GM19324 (cell line): ENCODE data around the gene GNB3.
A peak's percentile ranks its signal among the peaks of the same experiment; 100 is the strongest.
"Not testable (repeated sequence)": the region's sequence is repeated elsewhere in the genome, so short reads cannot be mapped to it uniquely, and the experiment has no call there.

Experiments
- ATAC-seq: cut with Tn5 transposase; IDR thresholded peaks from one replicate; pipeline ENCODE4 v1.9.1; 2021; ENCODE audit warnings: mild to moderate bottlenecking, moderate library complexity; ENCODE audit not compliant: unreplicated experiment, low FRiP score

GNB3 gene

DNA sequence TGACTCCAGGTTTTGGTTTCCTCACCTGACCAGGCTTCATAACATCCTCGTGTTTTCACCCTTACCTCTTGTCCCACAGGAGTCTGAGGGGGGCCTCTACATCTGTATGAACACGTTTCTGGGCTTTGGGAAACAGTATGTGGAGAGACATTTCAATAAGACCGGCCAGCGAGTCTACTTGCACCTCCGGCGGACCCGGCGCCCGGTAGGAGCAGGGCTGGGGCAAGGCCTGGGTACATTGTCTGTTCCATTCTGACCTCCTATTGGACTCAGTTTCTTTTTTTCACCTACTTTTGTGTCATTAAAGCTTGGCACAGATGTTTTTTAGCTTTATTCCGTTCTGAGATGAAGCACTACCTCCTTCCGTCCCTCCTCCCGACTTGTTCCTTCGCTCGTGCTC is 14.6 kb downstream of the GNB3 start:
- ATAC-seq, result no peak

DNA sequence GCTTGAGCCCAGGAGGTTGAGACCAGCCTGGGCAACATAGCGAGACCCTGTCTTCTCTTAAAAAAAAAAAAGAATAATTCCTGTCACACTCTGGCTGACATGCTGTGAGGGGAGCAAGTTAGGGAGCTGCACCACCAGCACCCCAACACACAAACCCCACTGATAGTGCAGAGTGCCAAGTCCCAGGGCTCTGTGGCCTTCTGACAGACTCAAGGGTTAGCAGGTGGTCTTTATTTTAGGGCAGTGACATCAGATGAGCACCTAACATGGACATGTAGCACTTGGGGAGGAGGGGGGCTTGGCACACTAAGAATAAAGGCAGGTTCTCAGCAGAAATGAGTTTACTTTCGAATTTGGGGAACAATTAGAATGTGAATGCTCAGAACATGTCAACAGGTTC is 18.1 kb downstream of the GNB3 start:
- no peak for ATAC-seq

DNA sequence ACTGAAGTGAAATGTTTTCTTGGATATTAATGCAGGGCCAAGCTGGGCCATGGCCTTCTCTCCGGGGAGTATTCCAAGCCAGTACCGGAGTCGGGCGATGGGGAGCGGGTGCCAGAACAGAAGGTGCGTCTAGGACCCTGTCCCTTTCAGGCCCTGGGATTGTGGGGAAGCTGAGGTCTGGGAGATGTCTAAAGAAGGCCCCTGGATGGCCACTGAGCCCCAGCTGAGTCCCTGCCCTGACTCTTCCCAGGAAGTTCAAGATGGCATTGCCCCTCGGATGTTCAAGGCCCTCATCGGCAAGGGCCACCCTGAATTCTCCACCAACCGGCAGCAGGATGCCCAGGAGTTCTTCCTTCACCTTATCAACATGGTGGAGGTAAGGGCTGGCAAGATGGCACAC is 19.4 kb downstream of the GNB3 start:
- no peak for ATAC-seq

DNA sequence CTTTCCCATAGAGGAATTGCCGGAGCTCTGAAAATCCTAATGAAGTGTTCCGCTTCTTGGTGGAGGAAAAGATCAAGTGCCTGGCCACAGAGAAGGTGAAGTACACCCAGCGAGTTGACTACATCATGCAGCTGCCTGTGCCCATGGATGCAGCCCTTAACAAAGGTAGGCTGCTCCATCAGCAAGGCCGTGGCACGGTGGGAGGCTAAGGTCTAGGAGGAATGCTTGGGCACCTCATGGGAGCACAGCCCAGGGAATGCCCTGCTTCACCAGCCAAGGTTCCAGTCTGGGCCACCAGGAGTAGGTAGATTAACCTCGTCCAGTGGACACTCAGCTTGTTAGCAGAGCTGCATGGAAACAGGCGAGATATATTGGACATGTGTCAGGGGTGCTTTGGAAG is 20.2 kb downstream of the GNB3 start:
- ATAC-seq, result no peak

DNA sequence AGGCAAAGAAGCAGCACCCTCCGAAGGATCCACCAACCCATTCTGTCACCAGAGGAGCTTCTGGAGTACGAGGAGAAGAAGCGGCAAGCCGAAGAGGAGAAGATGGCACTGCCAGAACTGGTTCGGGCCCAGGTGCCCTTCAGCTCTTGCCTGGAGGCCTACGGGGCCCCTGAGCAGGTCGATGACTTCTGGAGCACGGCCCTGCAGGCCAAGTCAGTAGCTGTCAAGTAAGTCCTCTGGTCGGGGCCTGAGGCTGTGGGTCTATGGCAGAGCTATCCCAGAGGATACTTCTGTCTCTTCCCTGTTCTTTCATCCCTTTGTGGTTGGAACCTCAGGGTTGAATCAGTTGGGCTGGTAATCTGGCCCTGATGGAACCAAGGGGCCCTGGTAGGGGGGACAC is 20.7 kb downstream of the GNB3 start:
- no peak for ATAC-seq

DNA sequence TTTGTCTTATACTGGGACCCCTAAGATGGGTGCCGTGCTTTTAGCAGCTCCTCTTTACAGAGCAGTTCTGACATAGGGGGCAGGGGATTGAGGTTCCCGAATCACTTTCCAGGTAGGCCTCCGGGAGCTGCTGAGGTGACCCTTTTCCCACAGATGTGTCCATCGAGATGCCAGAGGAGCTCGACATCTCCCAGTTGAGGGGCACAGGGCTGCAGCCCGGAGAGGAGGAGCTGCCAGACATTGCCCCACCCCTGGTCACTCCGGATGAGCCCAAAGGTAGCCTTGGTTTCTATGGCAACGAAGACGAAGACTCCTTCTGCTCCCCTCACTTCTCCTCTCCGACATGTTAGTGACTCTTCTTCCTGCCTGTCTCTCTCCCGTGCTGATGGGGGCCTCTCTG is 22.3 kb downstream of the GNB3 start:
- ATAC-seq, result no peak

DNA sequence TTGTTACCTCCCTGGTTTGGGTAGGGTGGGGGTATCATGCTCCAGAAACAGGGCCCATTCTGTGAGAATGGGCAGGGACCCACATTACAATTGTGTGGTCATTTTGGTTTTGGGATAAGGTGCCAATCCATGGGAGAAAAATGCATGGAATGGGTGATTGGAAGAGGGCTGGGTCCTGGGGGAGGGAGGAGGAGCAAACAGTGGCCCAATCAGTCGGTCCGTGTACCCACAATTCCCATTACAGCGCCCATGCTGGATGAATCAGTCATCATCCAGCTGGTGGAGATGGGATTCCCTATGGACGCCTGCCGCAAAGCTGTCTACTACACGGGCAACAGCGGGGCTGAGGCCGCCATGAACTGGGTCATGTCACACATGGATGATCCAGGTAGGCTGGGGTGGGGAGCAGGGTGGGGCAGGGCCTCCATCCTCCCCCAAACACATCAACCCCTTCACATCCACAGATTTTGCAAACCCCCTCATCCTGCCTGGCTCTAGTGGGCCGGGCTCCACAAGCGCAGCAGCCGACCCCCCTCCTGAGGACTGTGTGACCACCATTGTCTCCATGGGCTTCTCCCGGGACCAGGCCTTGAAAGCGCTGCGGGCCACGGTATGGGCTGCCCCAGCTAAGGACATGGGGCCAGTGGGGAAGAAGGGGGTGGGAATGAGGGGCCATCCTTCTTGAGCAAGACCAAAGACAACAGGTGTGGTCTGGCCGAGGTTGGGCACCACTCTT is 23.0 kb downstream of the GNB3 start:
- no peak for ATAC-seq

DNA sequence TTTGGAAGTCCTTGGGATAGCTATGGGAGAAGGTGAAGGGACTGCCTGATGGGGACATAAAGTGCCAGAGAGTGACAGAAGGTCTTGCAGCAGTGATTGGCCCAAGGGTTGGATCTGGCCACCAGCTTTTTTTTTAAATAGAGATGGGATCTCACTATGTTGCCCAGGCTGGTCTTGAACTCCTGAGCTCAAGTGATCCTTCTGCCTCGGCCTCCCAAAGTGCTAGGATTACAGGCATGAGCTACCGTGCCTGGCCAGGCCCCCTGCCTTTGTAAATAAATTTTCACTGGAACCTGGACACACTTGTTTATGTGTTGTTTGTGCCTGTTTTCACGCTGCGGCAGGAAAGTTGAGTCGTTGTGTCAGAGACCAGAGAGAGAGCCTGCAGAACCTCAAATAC is 24.6 kb downstream of the GNB3 start:
- not testable (repeated sequence) for ATAC-seq

DNA sequence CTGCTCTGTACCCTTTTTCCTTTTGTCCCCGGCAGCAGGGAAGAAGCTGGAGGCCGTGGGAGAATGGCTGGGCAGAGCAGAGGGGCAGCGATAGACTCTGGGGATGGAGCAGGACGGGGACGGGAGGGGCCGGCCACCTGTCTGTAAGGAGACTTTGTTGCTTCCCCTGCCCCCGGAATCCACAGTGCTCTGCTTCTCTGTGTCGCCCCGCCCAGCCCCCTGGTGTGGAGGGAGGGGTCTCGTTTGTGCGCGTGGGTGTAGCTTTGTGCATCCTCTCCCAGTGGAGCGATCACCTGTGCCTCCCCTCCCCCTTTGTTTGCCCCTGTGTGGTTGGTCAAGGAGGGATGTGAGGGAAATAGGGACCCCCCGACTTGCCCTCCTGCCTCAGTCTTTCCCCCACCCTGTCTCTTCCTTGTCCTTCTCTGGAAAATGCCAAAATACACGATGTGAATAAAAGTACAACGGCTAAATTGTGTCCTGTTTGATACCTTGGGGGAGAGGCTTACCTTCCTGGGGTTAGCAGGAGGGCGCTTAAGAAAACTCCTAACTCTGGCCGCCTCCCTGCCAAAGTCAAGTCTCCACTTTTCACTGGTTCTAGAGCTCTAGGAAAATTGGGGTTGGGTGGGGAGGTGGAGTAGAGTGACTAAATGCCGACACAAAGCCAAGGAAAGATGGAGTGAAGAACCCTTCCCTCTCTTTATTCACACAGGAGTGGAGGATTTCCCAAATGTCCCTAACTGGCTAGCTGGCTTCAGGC is 25.6 kb downstream of the GNB3 start:
- no peak for ATAC-seq

DNA sequence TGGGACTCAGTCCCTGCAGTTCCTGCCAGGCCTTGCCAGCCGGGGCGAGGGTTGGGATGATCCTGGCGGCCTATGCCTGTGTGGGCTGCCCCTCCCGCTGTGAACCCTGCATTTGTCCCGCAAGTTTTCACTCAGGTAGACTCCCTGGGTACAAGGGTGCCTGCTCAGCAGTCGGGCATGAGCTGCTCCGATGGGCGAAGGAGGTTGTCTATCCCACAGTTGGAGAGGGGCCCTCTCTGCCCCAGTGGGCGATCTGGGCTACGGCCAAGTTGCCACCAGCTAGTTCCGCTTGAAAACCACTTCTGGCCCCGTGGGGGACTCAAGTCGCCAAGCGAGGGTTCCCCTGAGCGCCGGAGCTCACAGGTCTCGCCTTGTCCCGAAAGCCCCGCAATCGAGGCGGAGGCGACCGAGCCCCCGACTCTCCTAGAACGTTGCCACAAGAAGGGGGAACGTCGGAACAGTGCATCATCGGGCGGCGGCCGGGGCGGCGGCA is 26.2 kb downstream of the GNB3 start:
- ATAC-seq, result peak; percentile 17

DNA sequence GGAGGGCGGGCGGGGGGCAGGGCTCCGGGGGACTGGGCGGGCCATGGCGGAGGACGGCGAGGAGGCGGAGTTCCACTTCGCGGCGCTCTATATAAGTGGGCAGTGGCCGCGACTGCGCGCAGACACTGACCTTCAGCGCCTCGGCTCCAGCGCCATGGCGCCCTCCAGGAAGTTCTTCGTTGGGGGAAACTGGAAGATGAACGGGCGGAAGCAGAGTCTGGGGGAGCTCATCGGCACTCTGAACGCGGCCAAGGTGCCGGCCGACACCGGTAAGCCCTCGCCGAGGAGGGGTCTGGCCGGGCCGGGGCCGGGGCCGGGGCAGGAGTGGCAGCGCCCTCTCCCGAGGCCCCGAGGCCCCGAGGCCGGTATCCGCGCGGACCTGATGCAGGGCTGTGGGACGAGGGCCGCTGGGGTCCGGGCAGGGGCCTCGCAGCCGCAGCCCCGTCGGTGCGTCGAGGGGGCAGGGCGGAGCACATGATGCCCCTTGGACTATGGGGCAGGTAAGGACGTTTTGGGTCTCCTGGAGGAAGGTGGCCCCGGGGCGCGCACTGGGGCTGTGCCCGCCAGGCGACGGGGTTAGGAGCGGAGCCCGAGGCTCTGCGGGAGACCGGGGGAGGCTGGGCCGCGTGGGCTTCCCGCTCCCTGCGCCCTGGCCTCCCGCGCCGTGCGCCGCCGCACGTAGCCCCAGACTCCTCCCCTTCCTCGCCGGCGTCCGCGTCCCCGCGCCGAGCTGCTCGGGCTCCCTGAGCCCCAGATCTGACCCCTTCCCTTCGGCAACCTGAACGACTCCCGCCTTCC is 26.9 kb downstream of the GNB3 start, which contains the start of gene TPI1:
Gene TPI1 (plus strand): TSS at position 119 of the 798 bp plus-strand sequence. CDS start 36 bp downstream, at position 155.
- peak; percentile 57 for ATAC-seq

DNA sequence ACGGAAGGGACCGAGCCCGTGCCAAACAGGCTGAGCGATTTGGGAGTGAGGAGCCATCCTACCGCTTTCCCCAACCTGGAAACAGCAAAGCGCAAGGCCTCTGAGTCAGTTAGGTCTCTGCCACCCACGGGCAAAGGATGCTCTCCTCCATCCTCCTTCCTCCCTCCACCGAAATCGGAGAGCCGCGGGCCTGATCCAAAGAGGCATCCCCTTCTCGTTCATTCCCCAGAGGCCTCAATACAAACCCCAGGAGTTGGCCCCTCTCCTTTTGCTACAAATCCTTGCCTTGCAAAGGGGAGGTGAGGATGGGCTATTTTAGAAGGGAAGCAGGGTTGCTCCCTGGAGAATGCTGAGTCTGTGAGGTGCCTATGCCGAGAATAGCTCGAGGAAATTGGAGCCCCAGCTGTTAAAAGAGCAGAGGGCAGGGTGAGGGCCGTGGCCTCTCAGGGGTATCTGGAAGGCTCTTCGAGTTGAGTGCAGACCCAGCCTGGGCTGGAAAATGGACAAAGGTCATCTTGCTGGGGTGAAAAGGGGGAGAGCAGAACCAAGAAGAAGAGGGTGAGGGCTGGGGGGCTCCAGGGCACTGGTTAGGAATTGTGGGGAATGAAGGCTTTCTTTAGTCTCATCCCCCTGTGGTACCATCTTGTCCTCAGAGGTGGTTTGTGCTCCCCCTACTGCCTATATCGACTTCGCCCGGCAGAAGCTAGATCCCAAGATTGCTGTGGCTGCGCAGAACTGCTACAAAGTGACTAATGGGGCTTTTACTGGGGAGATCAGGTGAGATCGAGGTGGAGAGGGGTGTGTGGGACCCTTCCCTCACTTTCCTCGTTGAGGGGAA is 27.7 kb downstream of the GNB3 start:
- ATAC-seq, result no peak

DNA sequence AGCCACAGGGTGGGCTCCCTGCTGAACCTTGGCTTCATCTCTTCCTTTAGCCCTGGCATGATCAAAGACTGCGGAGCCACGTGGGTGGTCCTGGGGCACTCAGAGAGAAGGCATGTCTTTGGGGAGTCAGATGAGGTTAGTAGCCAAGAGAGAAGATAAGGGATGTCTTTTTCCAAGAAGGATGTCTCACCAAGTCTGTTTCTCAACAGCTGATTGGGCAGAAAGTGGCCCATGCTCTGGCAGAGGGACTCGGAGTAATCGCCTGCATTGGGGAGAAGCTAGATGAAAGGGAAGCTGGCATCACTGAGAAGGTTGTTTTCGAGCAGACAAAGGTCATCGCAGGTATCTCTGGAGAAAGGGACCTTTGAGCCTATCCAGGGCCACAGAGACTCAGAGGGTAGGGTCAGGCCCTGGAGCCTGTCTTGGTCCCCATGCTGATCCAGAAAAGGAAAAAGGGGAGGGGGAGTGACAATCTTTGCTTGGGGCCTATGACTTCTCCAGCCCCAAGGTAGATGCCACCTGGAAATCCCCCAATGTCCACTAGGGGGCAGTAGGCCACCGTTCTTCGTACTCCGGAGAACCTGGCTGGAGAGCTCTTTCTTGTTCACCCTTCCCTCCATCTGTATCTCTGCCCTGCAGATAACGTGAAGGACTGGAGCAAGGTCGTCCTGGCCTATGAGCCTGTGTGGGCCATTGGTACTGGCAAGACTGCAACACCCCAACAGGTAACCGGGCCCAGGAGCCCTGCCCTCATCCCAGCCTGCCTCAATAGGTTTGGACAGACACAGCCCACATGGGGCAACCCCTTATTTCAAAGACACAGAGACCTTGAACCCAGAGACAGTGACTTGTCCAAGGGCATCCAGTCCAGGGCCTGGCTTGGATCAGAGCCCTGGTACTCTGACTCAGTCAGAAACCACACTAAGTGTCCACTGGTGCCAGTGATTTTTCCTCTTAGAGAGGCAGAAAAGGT is 28.6 kb downstream of the GNB3 start:
- no peak for ATAC-seq

DNA sequence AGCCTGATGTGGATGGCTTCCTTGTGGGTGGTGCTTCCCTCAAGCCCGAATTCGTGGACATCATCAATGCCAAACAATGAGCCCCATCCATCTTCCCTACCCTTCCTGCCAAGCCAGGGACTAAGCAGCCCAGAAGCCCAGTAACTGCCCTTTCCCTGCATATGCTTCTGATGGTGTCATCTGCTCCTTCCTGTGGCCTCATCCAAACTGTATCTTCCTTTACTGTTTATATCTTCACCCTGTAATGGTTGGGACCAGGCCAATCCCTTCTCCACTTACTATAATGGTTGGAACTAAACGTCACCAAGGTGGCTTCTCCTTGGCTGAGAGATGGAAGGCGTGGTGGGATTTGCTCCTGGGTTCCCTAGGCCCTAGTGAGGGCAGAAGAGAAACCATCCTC is 29.6 kb downstream of the GNB3 start:
- ATAC-seq, result not testable (repeated sequence)

DNA sequence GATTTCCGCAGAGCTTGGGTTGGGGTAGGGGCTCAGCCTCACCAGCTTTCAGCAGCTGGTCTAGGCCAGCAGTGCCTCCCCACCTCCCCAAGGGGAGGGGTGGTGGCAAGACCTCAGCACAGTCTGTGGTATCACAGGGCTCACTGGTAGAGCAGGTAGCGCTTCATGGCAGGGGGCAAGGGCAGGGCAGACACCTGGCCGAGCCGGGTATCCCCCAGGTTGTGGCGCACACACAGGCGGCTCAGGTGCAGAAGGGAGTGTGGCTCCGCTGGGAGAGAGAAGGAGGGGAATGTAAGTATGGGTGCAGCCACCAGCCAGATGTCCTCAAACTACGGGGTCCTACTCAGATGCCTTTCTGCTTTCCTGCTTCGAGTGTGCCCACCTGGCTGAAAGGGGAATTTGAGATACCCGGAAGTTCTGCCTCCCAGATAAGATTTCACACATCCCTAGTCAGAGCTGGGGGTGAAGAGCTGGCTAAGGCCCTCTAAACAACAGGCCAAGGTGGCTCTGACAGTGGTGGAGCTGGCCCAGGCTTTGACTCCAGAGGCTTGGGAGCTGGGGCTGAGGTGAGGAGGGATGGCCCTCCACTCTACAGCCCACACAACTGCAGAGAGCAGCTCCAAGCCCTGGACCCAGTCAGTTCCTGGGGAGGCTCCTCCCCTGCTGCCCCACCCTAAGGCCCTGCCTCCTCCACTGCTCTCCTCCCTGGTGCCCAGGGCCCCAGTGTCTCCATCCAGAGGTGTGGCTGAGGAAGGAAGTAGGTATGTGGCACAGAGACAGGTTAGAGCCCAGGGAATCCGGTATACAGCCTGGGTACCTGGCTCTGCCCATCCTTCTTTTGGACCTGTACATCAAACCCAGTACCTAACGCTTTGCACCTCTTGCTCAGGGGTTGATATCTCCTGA is 30.6 kb downstream of the GNB3 start:
- ATAC-seq, result no peak

DNA sequence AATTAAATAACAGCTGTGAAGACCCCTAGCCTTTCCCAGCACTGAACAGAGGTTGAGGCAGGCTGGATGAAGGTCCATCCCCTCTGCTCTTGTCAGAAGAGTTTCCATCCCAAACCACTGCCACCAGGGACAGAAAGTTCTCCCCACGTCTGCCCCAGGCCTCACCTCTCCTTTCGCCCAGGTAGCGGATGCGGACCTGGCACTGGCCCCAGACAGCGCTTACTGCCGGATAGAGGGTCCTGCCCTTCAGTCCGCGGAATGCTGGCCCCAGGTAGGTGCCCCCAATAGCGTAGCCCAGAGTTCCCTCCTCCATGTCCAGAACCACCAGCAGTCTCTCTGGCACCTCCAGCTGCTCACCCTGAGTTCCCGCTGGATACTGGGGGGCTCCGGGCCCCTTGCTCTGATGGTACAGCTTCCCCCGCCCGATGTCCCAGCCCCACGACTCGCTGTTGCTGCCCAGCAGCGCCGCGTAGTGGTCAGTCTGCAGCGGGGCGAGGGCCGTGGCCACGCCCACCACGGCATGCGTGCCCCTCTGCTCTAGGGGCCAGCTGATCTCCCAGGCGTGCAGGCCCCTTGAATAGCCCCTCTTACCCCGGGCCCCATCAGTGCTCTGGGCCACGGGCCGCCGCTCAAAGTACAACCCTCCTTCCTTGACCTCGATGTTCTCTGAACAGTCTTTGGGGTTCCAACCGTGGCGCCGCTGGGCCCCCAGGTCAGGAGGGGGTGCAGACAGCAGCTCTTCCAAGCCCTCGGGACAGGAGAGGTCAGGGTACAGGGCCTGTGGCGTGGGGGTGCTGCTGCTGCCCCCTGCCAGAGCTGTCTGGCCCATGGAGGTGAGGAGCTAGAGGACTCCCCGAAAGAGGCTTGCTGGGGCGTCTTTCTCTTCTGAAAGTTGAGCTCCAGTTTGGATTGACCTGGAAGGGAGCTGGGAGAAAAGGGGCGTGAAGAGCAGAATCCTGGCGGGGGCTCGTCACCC is 31.6 kb downstream of the GNB3 start:
- no peak for ATAC-seq
